K562 (cell line): ENCODE results near the gene RHOF. TPM values are rescaled to one million over a fixed set of nuclear protein-coding genes. Genes with fewer than 3 reads are reported as not detected.

Source experiments
- CBX3 ChIP-seq, 2 experiments: IDR thresholded peaks; 1 replicate in 1 of 2; 2 replicates in 1 of 2; pipeline ENCODE4 v1.6.1; 2012; ENCODE audit warnings: inconsistent platforms in 2 of 2, low read length in 2 of 2, borderline replicate concordance in 1 of 2, control low read depth in 1 of 2
- ETV6 ChIP-seq, 3 experiments: fragments of 150-350 bp in 1 of 3; sonication (generic) in 1 of 3; formaldehyde crosslinking in 1 of 3; IDR thresholded peaks; 2 replicates each; pipeline versions ENCODE4 v1.6.1 to v1.8.0; 2014 to 2022; ENCODE audit warnings: borderline replicate concordance in 2 of 3, low read depth in 2 of 3, antibody characterized with exemption in 1 of 3, low read length in 1 of 3, mild to moderate bottlenecking in 1 of 3, missing genetic modification reagents in 1 of 3
- KDM5B ChIP-seq: fragments of 200-600 bp; sonication (generic); IDR thresholded peaks from 2 replicates; pipeline ENCODE4 v1.6.1; 2012; ENCODE audit warnings: low read depth, mild to moderate bottlenecking, moderate library complexity, low read length, control low read depth, inconsistent platforms; ENCODE audit not compliant: insufficient replicate concordance
- NFIC ChIP-seq: fragments of 450-650 bp; IDR thresholded peaks from 2 replicates; pipeline ENCODE4 v1.6.1; 2017; ENCODE audit warnings: mild to moderate bottlenecking, inconsistent platforms
- POLR2B ChIP-seq: fragments of 450-650 bp; IDR thresholded peaks from 2 replicates; pipeline ENCODE4 v1.6.1; 2018; ENCODE audit warnings: low read depth; ENCODE audit not compliant: partially characterized antibody
- RB1 ChIP-seq: fragments of 450-650 bp; IDR thresholded peaks from 2 replicates; pipeline ENCODE4 v1.6.1; 2017; ENCODE audit warnings: low read depth, mild to moderate bottlenecking
- ZFP36 ChIP-seq: fragments of 150-350 bp; IDR thresholded peaks from 2 replicates; pipeline ENCODE4 v1.6.1; 2018; ENCODE audit warnings: low read length, low read depth; ENCODE audit not compliant: partially characterized antibody
- polyA plus RNA-seq, 8 experiments: library from polyadenylated mRNA; depleted of rRNA in 4 of 8; stranded (reverse) in 5 of 8; unstranded in 3 of 8; fragments of >200 nt; fragmentation: Nextera tagmentation in 2 of 8; fragmentation: Illumina TruSeq in 1 of 8; extraction: Ambion mirVana in 2 of 8; extraction: Trizol in 1 of 8; gene quantifications; 2 replicates each; pipeline versions ENCODE4 v1.2.1 to v1.2.3, GENCODE V29; 2011 to 2014; ENCODE audit warnings: inconsistent platforms in 1 of 8, missing spikeins in 1 of 8
- total RNA-seq, 7 experiments: library from RNA; depleted of rRNA in 6 of 7; stranded (reverse); fragments of >200 nt in 6 of 7; fragmentation: Illumina TruSeq in 2 of 7; extraction: Trizol in 2 of 7; gene quantifications; 2 replicates each; pipeline versions ENCODE4 v1.2.1 to v1.2.3, GENCODE V29; 2011 to 2021; ENCODE audit warnings: low replicate concordance in 1 of 7
- TF ChIP-seq, protein P1 (sequence below): fragments of 450-650 bp; IDR thresholded peaks from 2 replicates; pipeline ENCODE4 v1.6.1; 2016; ENCODE audit warnings: borderline replicate concordance
- TF ChIP-seq, protein P2 (sequence below): fragments of 450-650 bp; formaldehyde crosslinking; IDR thresholded peaks from 2 replicates; pipeline ENCODE4 v1.4.0; 2020; ENCODE audit warnings: mild to moderate bottlenecking, moderate library complexity
- TF ChIP-seq, protein P3 (sequence below): sonication (generic); formaldehyde crosslinking; IDR thresholded peaks from 2 replicates; pipeline ENCODE4 v1.8.0; 2023; ENCODE audit warnings: mild to moderate bottlenecking, missing genetic modification reagents

The RHOF gene
- total and polyA plus RNA-seq, 9 of the 15 experiments (the other 6 are each of a cell fraction or from before 2014, with no cell fraction given): 0.13 to 10.1 (median 4.0) TPM

- TF ChIP-seq ETV6 (IDR thresholded peaks at IDR 0.05; ENCODE audit: borderline replicate concordance in 1 of 2, low read depth in 2 of 2, low read length in 1 of 2) (no peak), ETV6 (CRISPR knock-in tag; IDR thresholded peaks at IDR 0.05; ENCODE audit: borderline replicate concordance) (peak; percentile 5; the same call in 1 of the 2 replicates), POLR2B (peak; percentile 39), KDM5B (peak; percentile 69), NFIC (no peak), ZFP36 (no peak), RB1 (no peak), CBX3 (IDR thresholded peaks at IDR 0.05; ENCODE audit: borderline replicate concordance in 1 of 2, low read length in 2 of 2) (peak in 1 of 2 experiments; percentile 4; a peak in 1 of 3 replicates)
- TF ChIP-seq, protein P1, sequence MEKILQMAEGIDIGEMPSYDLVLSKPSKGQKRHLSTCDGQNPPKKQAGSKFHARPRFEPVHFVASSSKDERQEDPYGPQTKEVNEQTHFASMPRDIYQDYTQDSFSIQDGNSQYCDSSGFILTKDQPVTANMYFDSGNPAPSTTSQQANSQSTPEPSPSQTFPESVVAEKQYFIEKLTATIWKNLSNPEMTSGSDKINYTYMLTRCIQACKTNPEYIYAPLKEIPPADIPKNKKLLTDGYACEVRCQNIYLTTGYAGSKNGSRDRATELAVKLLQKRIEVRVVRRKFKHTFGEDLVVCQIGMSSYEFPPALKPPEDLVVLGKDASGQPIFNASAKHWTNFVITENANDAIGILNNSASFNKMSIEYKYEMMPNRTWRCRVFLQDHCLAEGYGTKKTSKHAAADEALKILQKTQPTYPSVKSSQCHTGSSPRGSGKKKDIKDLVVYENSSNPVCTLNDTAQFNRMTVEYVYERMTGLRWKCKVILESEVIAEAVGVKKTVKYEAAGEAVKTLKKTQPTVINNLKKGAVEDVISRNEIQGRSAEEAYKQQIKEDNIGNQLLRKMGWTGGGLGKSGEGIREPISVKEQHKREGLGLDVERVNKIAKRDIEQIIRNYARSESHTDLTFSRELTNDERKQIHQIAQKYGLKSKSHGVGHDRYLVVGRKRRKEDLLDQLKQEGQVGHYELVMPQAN: 0 out of 2 replicates have a peak, but pooled peaks have one; percentile 16
- TF ChIP-seq, protein P2, sequence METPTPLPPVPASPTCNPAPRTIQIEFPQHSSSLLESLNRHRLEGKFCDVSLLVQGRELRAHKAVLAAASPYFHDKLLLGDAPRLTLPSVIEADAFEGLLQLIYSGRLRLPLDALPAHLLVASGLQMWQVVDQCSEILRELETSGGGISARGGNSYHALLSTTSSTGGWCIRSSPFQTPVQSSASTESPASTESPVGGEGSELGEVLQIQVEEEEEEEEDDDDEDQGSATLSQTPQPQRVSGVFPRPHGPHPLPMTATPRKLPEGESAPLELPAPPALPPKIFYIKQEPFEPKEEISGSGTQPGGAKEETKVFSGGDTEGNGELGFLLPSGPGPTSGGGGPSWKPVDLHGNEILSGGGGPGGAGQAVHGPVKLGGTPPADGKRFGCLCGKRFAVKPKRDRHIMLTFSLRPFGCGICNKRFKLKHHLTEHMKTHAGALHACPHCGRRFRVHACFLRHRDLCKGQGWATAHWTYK: no peak
- TF ChIP-seq, protein P3, sequence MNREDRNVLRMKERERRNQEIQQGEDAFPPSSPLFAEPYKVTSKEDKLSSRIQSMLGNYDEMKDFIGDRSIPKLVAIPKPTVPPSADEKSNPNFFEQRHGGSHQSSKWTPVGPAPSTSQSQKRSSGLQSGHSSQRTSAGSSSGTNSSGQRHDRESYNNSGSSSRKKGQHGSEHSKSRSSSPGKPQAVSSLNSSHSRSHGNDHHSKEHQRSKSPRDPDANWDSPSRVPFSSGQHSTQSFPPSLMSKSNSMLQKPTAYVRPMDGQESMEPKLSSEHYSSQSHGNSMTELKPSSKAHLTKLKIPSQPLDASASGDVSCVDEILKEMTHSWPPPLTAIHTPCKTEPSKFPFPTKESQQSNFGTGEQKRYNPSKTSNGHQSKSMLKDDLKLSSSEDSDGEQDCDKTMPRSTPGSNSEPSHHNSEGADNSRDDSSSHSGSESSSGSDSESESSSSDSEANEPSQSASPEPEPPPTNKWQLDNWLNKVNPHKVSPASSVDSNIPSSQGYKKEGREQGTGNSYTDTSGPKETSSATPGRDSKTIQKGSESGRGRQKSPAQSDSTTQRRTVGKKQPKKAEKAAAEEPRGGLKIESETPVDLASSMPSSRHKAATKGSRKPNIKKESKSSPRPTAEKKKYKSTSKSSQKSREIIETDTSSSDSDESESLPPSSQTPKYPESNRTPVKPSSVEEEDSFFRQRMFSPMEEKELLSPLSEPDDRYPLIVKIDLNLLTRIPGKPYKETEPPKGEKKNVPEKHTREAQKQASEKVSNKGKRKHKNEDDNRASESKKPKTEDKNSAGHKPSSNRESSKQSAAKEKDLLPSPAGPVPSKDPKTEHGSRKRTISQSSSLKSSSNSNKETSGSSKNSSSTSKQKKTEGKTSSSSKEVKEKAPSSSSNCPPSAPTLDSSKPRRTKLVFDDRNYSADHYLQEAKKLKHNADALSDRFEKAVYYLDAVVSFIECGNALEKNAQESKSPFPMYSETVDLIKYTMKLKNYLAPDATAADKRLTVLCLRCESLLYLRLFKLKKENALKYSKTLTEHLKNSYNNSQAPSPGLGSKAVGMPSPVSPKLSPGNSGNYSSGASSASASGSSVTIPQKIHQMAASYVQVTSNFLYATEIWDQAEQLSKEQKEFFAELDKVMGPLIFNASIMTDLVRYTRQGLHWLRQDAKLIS: peak; percentile 55; the same call in 1 of the 2 replicates
Observed at GRCh38 chr12:121794534-121795033, 1.1 kb upstream of the RHOF start (continued).
